Neutrophil (primary cell): ENCODE measurements around the gene ETNK2.

Source experiments
- H3K27ac ChIP-seq: fragments of 200-600 bp; sonication (generic); 2 replicates; pipeline ENCODE4 v1.5.1; 2016; ENCODE audit warnings: mild to moderate bottlenecking, moderate library complexity
- H3K27me3 ChIP-seq: fragments of 200-600 bp; sonication (generic); 2 replicates; pipeline ENCODE4 v1.6.0; 2016; ENCODE audit warnings: mild to moderate bottlenecking
- H3K36me3 ChIP-seq: fragments of 200-600 bp; sonication (generic); 2 replicates; pipeline ENCODE4 v1.5.1; 2017
- H3K4me1 ChIP-seq, 2 experiments: fragments of 200-600 bp in 1 of 2; sonication (generic) in 1 of 2; 1 replicate in 1 of 2; 2 replicates in 1 of 2; pipeline versions ENCODE4 v1.5.1 to v1.6.1; 2013 to 2016; ENCODE audit warnings: low read depth in 1 of 2, low read length in 1 of 2, mild to moderate bottlenecking in 1 of 2, moderate library complexity in 1 of 2; ENCODE audit not compliant: control insufficient read depth in 1 of 2, insufficient read depth in 1 of 2
- H3K4me3 ChIP-seq, 2 experiments: fragments of 200-600 bp in 1 of 2; sonication (generic) in 1 of 2; 1 replicate in 1 of 2; 2 replicates in 1 of 2; pipeline ENCODE4 v1.5.1; 2013 to 2016; ENCODE audit warnings: low read depth in 1 of 2, low read length in 1 of 2, mild to moderate bottlenecking in 1 of 2, moderate library complexity in 1 of 2
- H3K9me3 ChIP-seq: fragments of 200-600 bp; sonication (generic); 2 replicates; pipeline ENCODE4 v1.5.1; 2016
- CTCF ChIP-seq: fragments of 200-600 bp; sonication (generic); IDR thresholded peaks from 2 replicates; pipeline ENCODE4 v1.5.1; 2016; ENCODE audit warnings: antibody characterized with exemption

ETNK2 gene

GRCh38 chr1:204154568-204155255, 2.9 kb upstream of the ETNK2 start:
- H3K4me3 ChIP-seq: no peak overlapping the region
- H3K4me1 ChIP-seq: peaks cover 0 to 13% of the 10 kb centered on the region in 2 experiments
- H3K27me3 ChIP-seq: peaks cover 61% of the 10 kb centered on the region
- H3K27ac ChIP-seq: no peak overlapping the region
- no peak for TF ChIP-seq CTCF
- no peaks in the 10 kb centered on the region for H3K36me3 ChIP-seq
- no peaks in the 10 kb centered on the region for H3K9me3 ChIP-seq

GRCh38 chr1:204153667-204154066, 1.8 kb upstream of the ETNK2 start:
- Histone ChIP-seq H3K4me1 (peaks cover 0 to 13% of the 10 kb centered on the region in 2 experiments), H3K4me3 (no peak overlapping the region), H3K27ac (no peak overlapping the region), H3K36me3 (no peaks in the 10 kb centered on the region), H3K9me3 (no peaks in the 10 kb centered on the region), H3K27me3 (peaks cover 71% of the 10 kb centered on the region)
- no peak for TF ChIP-seq CTCF

GRCh38 chr1:204152310-204153044, 633 bp upstream of the ETNK2 start:
- Histone ChIP-seq H3K27ac (no peak overlapping the region), H3K36me3 (no peaks in the 10 kb centered on the region), H3K4me3 (peak overlapping the region in 1 of 2 experiments; percentile 30), H3K27me3 (peaks cover 77% of the 10 kb centered on the region), H3K9me3 (no peaks in the 10 kb centered on the region), H3K4me1 (peaks cover 0 to 13% of the 10 kb centered on the region in 2 experiments)
- no peak for TF ChIP-seq CTCF

- H3K4me1 ChIP-seq: peaks cover 0 to 13% of the 10 kb centered on the region in 2 experiments
- no peak overlapping the region for H3K27ac ChIP-seq
- no peaks in the 10 kb centered on the region for H3K9me3 ChIP-seq
- TF ChIP-seq CTCF: no peak
- H3K27me3 ChIP-seq: peaks cover 75% of the 10 kb centered on the region
- no peaks in the 10 kb centered on the region for H3K36me3 ChIP-seq
- H3K4me3 ChIP-seq: peak overlapping the region in 1 of 2 experiments; percentile 19
Measured at GRCh38 chr1:204150702-204151551, 917 bp downstream of the ETNK2 start.

GRCh38 chr1:204149635-204150565, 1.9 kb downstream of the ETNK2 start:
- Histone ChIP-seq H3K4me1 (peaks cover 0 to 13% of the 10 kb centered on the region in 2 experiments), H3K9me3 (no peaks in the 10 kb centered on the region)
- TF ChIP-seq CTCF: no peak

More at GRCh38 chr1:204149635-204150565, 1.9 kb downstream of the ETNK2 start:
- Histone ChIP-seq H3K27ac (no peak overlapping the region), H3K27me3 (peaks cover 75% of the 10 kb centered on the region), H3K36me3 (no peaks in the 10 kb centered on the region), H3K4me3 (no peak overlapping the region)
